SK-N-SH (cell line): Measurements from ENCODE around the gene UBE2E3. TPM values are rescaled to one million over a fixed set of nuclear protein-coding genes. Genes with fewer than 3 reads are reported as not detected.

ENCODE experiments used
- CTCF ChIA-PET: fragments of 300-600, 350-600 bp; formaldehyde crosslinking; extraction: SDS; loops from one replicate; lab custom pipeline; 2021; lab: Yijun Ruan, JAX
- POLR2A ChIA-PET: fragments of 350-600 bp; sonication (Branson Sonifier 250); formaldehyde crosslinking; extraction: SDS; loops from one replicate; lab custom pipeline; 2020; ENCODE audit warnings: antibody characterized with exemption, inconsistent platforms; lab: Yijun Ruan, JAX
- DNase-seq: peaks from one replicate; pipeline ENCODE4 v3.0.0; 2012
- H2AFZ ChIP-seq: fragments of 200-600 bp; sonication (generic); 2 replicates; pipeline ENCODE4 v1.8.1; 2016; ENCODE audit warnings: antibody characterized with exemption, mild to moderate bottlenecking, low read depth
- H3F3A ChIP-seq: fragments of 200-600 bp; sonication (generic); replicated peaks from 2 replicates; pipeline ENCODE3; 2016; ENCODE audit warnings: antibody characterized with exemption, mild to moderate bottlenecking; ENCODE audit not compliant: insufficient read depth
- H3K27ac ChIP-seq, 2 experiments: fragments of 200-500 bp in 1 of 2; fragments of 200-600 bp in 1 of 2; sonication (Bioruptor generic) in 1 of 2; sonication (generic), shearing (Covaris generic) in 1 of 2; 2 replicates each; pipeline versions ENCODE4 v1.5.1 to v1.6.1; 2014 to 2016; ENCODE audit warnings: low read depth in 2 of 2, inconsistent platforms in 1 of 2, low read length in 1 of 2, mild to moderate bottlenecking in 1 of 2, mixed read lengths in 1 of 2
- H3K27me3 ChIP-seq: fragments of 200-600 bp; sonication (generic), shearing (Covaris generic); 2 replicates; pipeline ENCODE4 v1.6.1; 2016; ENCODE audit warnings: mixed run types; ENCODE audit not compliant: insufficient read depth
- H3K36me3 ChIP-seq, 2 experiments: fragments of 200-500 bp in 1 of 2; fragments of 200-600 bp in 1 of 2; sonication (Bioruptor generic) in 1 of 2; sonication (generic) in 1 of 2; replicated peaks in 1 of 2; 2 replicates each; pipeline versions ENCODE3 to v1.5.1; 2014 to 2016; ENCODE audit warnings: low read length in 1 of 2, mild to moderate bottlenecking in 1 of 2; ENCODE audit not compliant: insufficient read depth in 2 of 2, control insufficient read depth in 1 of 2
- H3K4me1 ChIP-seq, 2 experiments: fragments of 200-500 bp in 1 of 2; fragments of 200-600 bp in 1 of 2; sonication (Bioruptor generic) in 1 of 2; sonication (generic), shearing (Covaris generic) in 1 of 2; 2 replicates each; pipeline versions ENCODE4 v1.5.1 to v1.6.1; 2014 to 2016; ENCODE audit warnings: low read depth in 1 of 2, low read length in 1 of 2, mixed run types in 1 of 2; ENCODE audit not compliant: insufficient read depth in 2 of 2, control insufficient read depth in 1 of 2
- H3K4me2 ChIP-seq: fragments of 200-600 bp; sonication (generic), shearing (Covaris generic); 2 replicates; pipeline ENCODE4 v1.6.1; 2017; ENCODE audit warnings: mixed run types
- H3K4me3 ChIP-seq, 2 experiments: fragments of 200-500 bp in 1 of 2; fragments of 200-600 bp in 1 of 2; sonication (Bioruptor generic) in 1 of 2; sonication (generic), shearing (Covaris generic) in 1 of 2; 2 replicates each; pipeline versions ENCODE4 v1.5.1 to v1.8.1; 2014 to 2016; ENCODE audit warnings: low read depth in 2 of 2, inconsistent platforms in 1 of 2, low read length in 1 of 2, mild to moderate bottlenecking in 1 of 2, mixed read lengths in 1 of 2, moderate library complexity in 1 of 2
- H3K79me2 ChIP-seq: fragments of 200-600 bp; sonication (generic); 2 replicates; pipeline ENCODE4 v1.8.1; 2017; ENCODE audit warnings: mild to moderate bottlenecking; ENCODE audit not compliant: insufficient read depth
- H3K9ac ChIP-seq: fragments of 200-600 bp; sonication (generic); 2 replicates; pipeline ENCODE4 v1.6.1; 2017; ENCODE audit warnings: mixed run types
- H3K9me2 ChIP-seq: fragments of 200-600 bp; sonication (generic); 2 replicates; pipeline ENCODE4 v1.6.1; 2017; ENCODE audit warnings: mixed run types
- H3K9me3 ChIP-seq: fragments of 200-600 bp; sonication (generic); 2 replicates; pipeline ENCODE4 v1.6.1; 2017; ENCODE audit warnings: mixed run types, mild to moderate bottlenecking, moderate library complexity
- H4K20me1 ChIP-seq: fragments of 200-600 bp; sonication (generic); 2 replicates; pipeline ENCODE4 v1.6.1; 2017; ENCODE audit warnings: mild to moderate bottlenecking, mixed run types; ENCODE audit not compliant: insufficient read depth
- ELF1 ChIP-seq: IDR thresholded peaks from 2 replicates; pipeline ENCODE4 v1.4.0; 2012
- EZH2phosphoT487 ChIP-seq: fragments of 200-600 bp; sonication (generic); IDR thresholded peaks from 2 replicates; pipeline ENCODE4 v1.6.1; 2017; ENCODE audit warnings: low read depth, mixed run types, mild to moderate bottlenecking, antibody characterized with exemption, moderate library complexity, borderline replicate concordance
- FOXM1 ChIP-seq: IDR thresholded peaks from 2 replicates; pipeline ENCODE4 v1.4.0; 2012; ENCODE audit warnings: low read depth, mild to moderate bottlenecking
- GATA2 ChIP-seq: sonication (generic); formaldehyde crosslinking; IDR thresholded peaks from 2 replicates; pipeline ENCODE4 v1.5.0; 2020; ENCODE audit warnings: mild to moderate bottlenecking, missing genetic modification reagents
- JUND ChIP-seq: IDR thresholded peaks from 2 replicates; pipeline ENCODE4 v1.4.0; 2012
- MEF2A ChIP-seq: IDR thresholded peaks from 2 replicates; pipeline ENCODE4 v1.4.0; 2012; ENCODE audit warnings: low read depth, borderline replicate concordance
- NRF1 ChIP-seq: IDR thresholded peaks from 2 replicates; pipeline ENCODE4 v1.6.1; 2012; ENCODE audit warnings: low read depth, mild to moderate bottlenecking, low read length
- PBX3 ChIP-seq: IDR thresholded peaks from 2 replicates; pipeline ENCODE4; 2012
- POLR2AphosphoS5 ChIP-seq: IDR thresholded peaks from 2 replicates; pipeline ENCODE4 v1.6.1; 2012; ENCODE audit warnings: low read depth, low read length
- REST ChIP-seq: IDR thresholded peaks from 2 replicates; pipeline ENCODE4 v1.6.1; 2012; ENCODE audit warnings: mild to moderate bottlenecking, low read depth, low read length, moderate library complexity
- SMC3 ChIP-seq: IDR thresholded peaks from 2 replicates; pipeline ENCODE4 v1.6.1; 2012; ENCODE audit warnings: low read depth, low read length, improper control_type of control experiment
- TCF12 ChIP-seq: IDR thresholded peaks from 2 replicates; pipeline ENCODE4 v1.4.0; 2012
- USF2 ChIP-seq: fragments of 150-350 bp; IDR thresholded peaks from 2 replicates; pipeline ENCODE4 v1.6.1; 2017; ENCODE audit warnings: antibody characterized with exemption, low read length, low read depth, borderline replicate concordance
- ZBTB33 ChIP-seq: IDR thresholded peaks from 2 replicates; pipeline ENCODE4 v1.4.0; 2012; ENCODE audit warnings: low read depth, borderline replicate concordance
- WGBS: methylation state at CpG from one replicate; pipeline ENCODE4 v1.1.6; 2017; ENCODE audit warnings: low lambda C conversion rate; 5-methylcytosine and 5-hydroxymethylcytosine counted together
- polyA plus RNA-seq, 3 experiments: library from polyadenylated mRNA; depleted of rRNA; stranded (reverse); fragments of >200 nt; gene quantifications; 2 replicates each; pipeline ENCODE4 v1.2.3, GENCODE V29; 2012

Gene UBE2E3
- polyA plus RNA-seq, 1 of the 3 experiments (the other 2 are of a cell fraction): 62.9 TPM

GRCh38 chr2:181070836-181071200, 90.4 kb downstream of the UBE2E3 start:
- no peak overlapping the region for H3K4me2 ChIP-seq
- H3K9me3 ChIP-seq: no peaks in the 10 kb centered on the region
- no peak overlapping the region for H3K27ac ChIP-seq
- peaks cover 5% of the 10 kb centered on the region; the same call in 1 of the 2 replicates for H3K79me2 ChIP-seq
- H4K20me1 ChIP-seq: no peaks in the 10 kb centered on the region
- H2AFZ ChIP-seq: no peak overlapping the region
- no peak overlapping the region for H3K4me3 ChIP-seq
- H3K9ac ChIP-seq: no peak overlapping the region
- over 99% methylated on average over 5 of the region's 5 CpGs for WGBS
- peaks cover 23% of the 10 kb centered on the region for H3F3A ChIP-seq
- POLR2A ChIA-PET: no interaction called here
- H3K36me3 ChIP-seq: peaks cover 4 to 6% of the 10 kb centered on the region in 2 experiments
- H3K9me2 ChIP-seq: no peaks in the 10 kb centered on the region
- no peaks in the 10 kb centered on the region for H3K27me3 ChIP-seq
- CTCF ChIA-PET: interaction anchor here (0.7 to 1.8 kb wide), 5 partner anchors 12 to 947 kb away, joined by 3 to 9 read pairs (median 4); partner anchors contain the start of gene ITGA4
- H3K4me1 ChIP-seq: peaks cover 3 to 16% of the 10 kb centered on the region in 2 experiments
- no peak for DNase-seq
- no peak for TF ChIP-seq SMC3
- TF ChIP-seq EZH2phosphoT487: no peak
- TF ChIP-seq, all 33 proteins: peak for 0

- TF ChIP-seq MEF2A: no peak
- no peak for TF ChIP-seq ZBTB33
- TF ChIP-seq PBX3: no peak
- TF ChIP-seq JUND: no peak
- no peak for TF ChIP-seq GATA2
- TF ChIP-seq USF2: no peak
- no peak for TF ChIP-seq REST
- TF ChIP-seq ELF1: no peak
- TF ChIP-seq TCF12: no peak
- TF ChIP-seq FOXM1: no peak
- TF ChIP-seq NRF1: no peak
- TF ChIP-seq POLR2AphosphoS5: no peak
- Histone ChIP-seq H3K4me3 (no peak overlapping the region), H3K9ac (no peak overlapping the region), H3K27me3 (no peaks in the 10 kb centered on the region), H3K9me3 (no peaks in the 10 kb centered on the region), H4K20me1 (no peaks in the 10 kb centered on the region), H3F3A (peaks cover 22% of the 10 kb centered on the region), H3K79me2 (peaks cover 4% of the 10 kb centered on the region; the same call in 1 of the 2 replicates), H3K27ac (peak overlapping the region in 1 of 2 experiments; percentile 3; a peak in 1 of 4 replicates), H3K36me3 (peaks cover 2 to 8% of the 10 kb centered on the region in 2 experiments), H3K9me2 (no peaks in the 10 kb centered on the region), H3K4me2 (no peak overlapping the region), H2AFZ (no peak overlapping the region), H3K4me1 (peaks cover 3 to 16% of the 10 kb centered on the region in 2 experiments)
- 93% methylated on average over 6 of the region's 6 CpGs for WGBS
- CTCF ChIA-PET: interaction anchor here (1.1 to 1.5 kb wide), 2 partner anchors 12 to 642 kb away, joined by 3 to 5 read pairs; no protein-coding TSS in a partner anchor
- POLR2A ChIA-PET: no interaction called here
- no peak for DNase-seq
Observed at GRCh38 chr2:181072486-181073235, 92.3 kb downstream of the UBE2E3 start.
